Measurements from ENCODE around the gene FOXK2. TPM values are rescaled to one million over a fixed set of nuclear protein-coding genes. Genes with fewer than 3 reads are reported as not detected.
"Not testable (repeated sequence)": the region's sequence is repeated elsewhere in the genome, so short reads cannot be mapped to it uniquely, and the experiment has no call there.

The FOXK2 gene
- total RNA-seq, 2 experiments from 2014 or later = 76.2 to 144 TPM

- no peaks in the 10 kb centered on the region for H3K9me3 ChIP-seq (ENCODE audit: low read length)
- peaks cover 55% of the 10 kb centered on the region for H3K36me3 ChIP-seq (ENCODE audit: insufficient read depth, low read length)
- no peak overlapping the region for H3K4me3 ChIP-seq (ENCODE audit: low read depth, low read length, poor library complexity, severe bottlenecking)
- peaks cover 71% of the 10 kb centered on the region for H3K79me2 ChIP-seq (ENCODE audit: insufficient read depth, low read depth, low read length)
- CTCF ChIA-PET (ENCODE audit: unreplicated experiment) = no interaction called here
- no peak overlapping the region for H3K4me2 ChIP-seq (ENCODE audit: low read length)
- TF ChIP-seq, protein P1, sequence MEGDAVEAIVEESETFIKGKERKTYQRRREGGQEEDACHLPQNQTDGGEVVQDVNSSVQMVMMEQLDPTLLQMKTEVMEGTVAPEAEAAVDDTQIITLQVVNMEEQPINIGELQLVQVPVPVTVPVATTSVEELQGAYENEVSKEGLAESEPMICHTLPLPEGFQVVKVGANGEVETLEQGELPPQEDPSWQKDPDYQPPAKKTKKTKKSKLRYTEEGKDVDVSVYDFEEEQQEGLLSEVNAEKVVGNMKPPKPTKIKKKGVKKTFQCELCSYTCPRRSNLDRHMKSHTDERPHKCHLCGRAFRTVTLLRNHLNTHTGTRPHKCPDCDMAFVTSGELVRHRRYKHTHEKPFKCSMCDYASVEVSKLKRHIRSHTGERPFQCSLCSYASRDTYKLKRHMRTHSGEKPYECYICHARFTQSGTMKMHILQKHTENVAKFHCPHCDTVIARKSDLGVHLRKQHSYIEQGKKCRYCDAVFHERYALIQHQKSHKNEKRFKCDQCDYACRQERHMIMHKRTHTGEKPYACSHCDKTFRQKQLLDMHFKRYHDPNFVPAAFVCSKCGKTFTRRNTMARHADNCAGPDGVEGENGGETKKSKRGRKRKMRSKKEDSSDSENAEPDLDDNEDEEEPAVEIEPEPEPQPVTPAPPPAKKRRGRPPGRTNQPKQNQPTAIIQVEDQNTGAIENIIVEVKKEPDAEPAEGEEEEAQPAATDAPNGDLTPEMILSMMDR (conservative IDR thresholded peaks at IDR 0.05; ENCODE audit: low read length) = no peak
- TF ChIP-seq EZH2phosphoT487 (IDR thresholded peaks at IDR 0.05; ENCODE audit: borderline replicate concordance, low read depth, low read length) = no peak
- no peak overlapping the region for H2AFZ ChIP-seq (ENCODE audit: low read length)
- peaks cover 5% of the 10 kb centered on the region for H3K4me1 ChIP-seq (ENCODE audit: insufficient read depth, low read length, poor library complexity, severe bottlenecking)
- BruUV-seq (replicated peaks) = no TSS peak
- intact Hi-C loops (cut with micrococcal nuclease; ENCODE audit: unreplicated experiment) = no loop called here
- DNase-seq (ENCODE audit: low spot score) = no peak
- H4K20me1 ChIP-seq (ENCODE audit: insufficient read depth, low read length) = peaks cover 27% of the 10 kb centered on the region
- no peaks in the 10 kb centered on the region for H3K9me2 ChIP-seq (ENCODE audit: insufficient read depth, low read length)
- POLR2A ChIA-PET = interaction anchor here (0.9 kb wide), 1 partner anchor 16 kb away, joined by 5 read pairs; no protein-coding TSS in a partner anchor
- H3K27ac ChIP-seq (ENCODE audit: low read depth, low read length, poor library complexity, severe bottlenecking) = no peak overlapping the region
Observed at GRCh38 chr17:82563318-82563717, 43.8 kb downstream of the FOXK2 start.

GRCh38 chr17:82563745-82564144 lies 44.2 kb downstream of the FOXK2 start:
- H3K27ac ChIP-seq (ENCODE audit: low read depth, low read length, poor library complexity, severe bottlenecking); H3K9me2 ChIP-seq (ENCODE audit: insufficient read depth, low read length); H3K4me1 ChIP-seq (ENCODE audit: insufficient read depth, low read length, poor library complexity, severe bottlenecking); H2AFZ ChIP-seq (ENCODE audit: low read length); CTCF ChIA-PET (ENCODE audit: unreplicated experiment); BruUV-seq (replicated peaks); POLR2A ChIA-PET; intact Hi-C loops (cut with micrococcal nuclease; ENCODE audit: unreplicated experiment); H3K4me2 ChIP-seq (ENCODE audit: low read length); H3K9me3 ChIP-seq (ENCODE audit: low read length); DNase-seq (ENCODE audit: low spot score); H3K4me3 ChIP-seq (ENCODE audit: low read depth, low read length, poor library complexity, severe bottlenecking): not testable (repeated sequence)
- peaks cover 58% of the 10 kb centered on the region for H3K36me3 ChIP-seq (ENCODE audit: insufficient read depth, low read length)
- peaks cover 27% of the 10 kb centered on the region for H4K20me1 ChIP-seq (ENCODE audit: insufficient read depth, low read length)
- H3K79me2 ChIP-seq (ENCODE audit: insufficient read depth, low read depth, low read length) = peaks cover 66% of the 10 kb centered on the region

DNA sequence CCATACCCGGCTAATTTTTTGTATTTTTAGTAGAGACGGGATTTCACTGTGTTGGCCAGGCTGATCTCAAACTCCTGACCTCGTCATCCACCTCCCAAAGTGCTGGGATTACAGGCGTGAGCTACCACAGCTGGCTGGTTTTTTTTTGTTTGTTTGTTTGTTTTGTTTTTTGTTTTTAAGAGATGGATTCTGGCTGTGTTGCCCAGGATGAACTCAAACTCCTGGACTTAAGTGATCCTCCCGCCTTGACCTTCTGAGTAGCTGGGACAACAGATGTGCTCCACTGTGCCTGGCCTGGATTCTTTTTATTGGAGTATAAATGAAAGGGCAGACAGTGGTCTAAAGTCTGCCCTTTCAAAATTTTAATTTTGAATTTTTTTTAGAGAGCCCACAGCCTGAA lies 44.7 kb downstream of the FOXK2 start:
- no peak for TF ChIP-seq EZH2phosphoT487 (IDR thresholded peaks at IDR 0.05; ENCODE audit: borderline replicate concordance, low read depth, low read length)
- TF ChIP-seq, protein P1 (conservative IDR thresholded peaks at IDR 0.05; ENCODE audit: low read length) = no peak
- H3K4me2 ChIP-seq (ENCODE audit: low read length) = no peak overlapping the region
- DNase-seq (ENCODE audit: low spot score) = no peak
- H3K27ac ChIP-seq (ENCODE audit: low read depth, low read length, poor library complexity, severe bottlenecking) = no peak overlapping the region
- H3K9me3 ChIP-seq (ENCODE audit: low read length) = no peaks in the 10 kb centered on the region
- H3K4me1 ChIP-seq (ENCODE audit: insufficient read depth, low read length, poor library complexity, severe bottlenecking) = peaks cover 3% of the 10 kb centered on the region
- BruUV-seq (replicated peaks) = no TSS peak
- intact Hi-C loops (cut with micrococcal nuclease; ENCODE audit: unreplicated experiment) = no loop called here
- H3K9me2 ChIP-seq (ENCODE audit: insufficient read depth, low read length) = no peaks in the 10 kb centered on the region
- H3K36me3 ChIP-seq (ENCODE audit: insufficient read depth, low read length) = peaks cover 63% of the 10 kb centered on the region
- peaks cover 26% of the 10 kb centered on the region for H4K20me1 ChIP-seq (ENCODE audit: insufficient read depth, low read length)
- H2AFZ ChIP-seq (ENCODE audit: low read length) = no peak overlapping the region
- POLR2A ChIA-PET = no interaction called here
- CTCF ChIA-PET (ENCODE audit: unreplicated experiment) = no interaction called here
- no peak overlapping the region for H3K4me3 ChIP-seq (ENCODE audit: low read depth, low read length, poor library complexity, severe bottlenecking)
- H3K79me2 ChIP-seq (ENCODE audit: insufficient read depth, low read depth, low read length) = peaks cover 66% of the 10 kb centered on the region
